ENCODE measurements around the gene PHACTR4. TPM values are rescaled to one million over a fixed set of nuclear protein-coding genes. Genes with fewer than 3 reads are reported as not detected.
"Not testable (repeated sequence)": the region's sequence is repeated elsewhere in the genome, so short reads cannot be mapped to it uniquely, and the experiment has no call there.

Gene PHACTR4
- total RNA-seq: 10 to 100 TPM; 29.0 to 34.9 TPM

- Mint-ChIP-seq H3K27ac (peak within 1 kb of the TSS; percentile 94), H3K36me3 (ENCODE audit: low read depth) (peaks cover 16% of the 10 kb centered on the region), H3K4me1 (peaks cover 32% of the 10 kb centered on the region), H3K27me3 (peaks cover 2% of the 10 kb centered on the region), H3K4me3 (peak within 1 kb of the TSS; percentile 85), H3K9me3 (no peaks in the 10 kb centered on the region)
- peak; percentile 81 for DNase-seq
- ChIA-PET POLR2A (interaction anchor here (0.7 kb wide), 1 partner anchor 163 kb away, joined by 5 read pairs; no protein-coding TSS in a partner anchor), CTCF (interaction anchor here (0.5 to 1.9 kb wide), 4 partner anchors 9 to 33 kb away, joined by 3 to 4 read pairs (median 3); no protein-coding TSS in a partner anchor)
Observed at GRCh38 chr1:28369371-28370238, at the start of gene PHACTR4. TSS of gene PHACTR4 (plus strand) at chr1:28369740. CDS start at chr1:28407448, 37,708 bp downstream.

GRCh38 chr1:28322194-28322593 lies 47.3 kb upstream of the PHACTR4 start:
- Mint-ChIP-seq H3K4me3 (no peak overlapping the region), H3K27me3 (peaks cover 5% of the 10 kb centered on the region), H3K27ac (no peak overlapping the region), H3K4me1 (peaks cover 6% of the 10 kb centered on the region), H3K36me3 (ENCODE audit: low read depth) (no peaks in the 10 kb centered on the region), H3K9me3 (no peaks in the 10 kb centered on the region)
- POLR2A ChIA-PET: interaction anchor here (0.6 kb wide), 1 partner anchor 73 kb away, joined by 3 read pairs; no protein-coding TSS in a partner anchor
- CTCF ChIA-PET: interaction anchor here (1.2 to 1.5 kb wide), 3 partner anchors 9 to 293 kb away, joined by 3 read pairs; no protein-coding TSS in a partner anchor
- DNase-seq: no peak

GRCh38 chr1:28323720-28324119 lies 45.8 kb upstream of the PHACTR4 start:
- no peak for DNase-seq
- H3K4me1 Mint-ChIP-seq: peaks cover 16% of the 10 kb centered on the region
- ChIA-PET POLR2A (no interaction called here), CTCF (no interaction called here)
- no peaks in the 10 kb centered on the region for H3K9me3 Mint-ChIP-seq
- H3K36me3 Mint-ChIP-seq (ENCODE audit: low read depth): no peaks in the 10 kb centered on the region
- H3K4me3 Mint-ChIP-seq: no peak overlapping the region
- H3K27ac Mint-ChIP-seq: no peak overlapping the region
- H3K27me3 Mint-ChIP-seq: peaks cover 5% of the 10 kb centered on the region

- CTCF ChIA-PET: interaction anchor here (1.0 to 1.5 kb wide), 2 partner anchors 20 to 78 kb away, joined by 3 read pairs; no protein-coding TSS in a partner anchor
- no peaks in the 10 kb centered on the region for H3K9me3 Mint-ChIP-seq
- peaks cover under 1% of the 10 kb centered on the region for H3K27me3 Mint-ChIP-seq
- H3K4me3 Mint-ChIP-seq: no peak overlapping the region
- no peak overlapping the region for H3K27ac Mint-ChIP-seq
- H3K4me1 Mint-ChIP-seq: peaks cover 28% of the 10 kb centered on the region
- POLR2A ChIA-PET: no interaction called here
- peaks cover 12% of the 10 kb centered on the region for H3K36me3 Mint-ChIP-seq (ENCODE audit: low read depth)
- DNase-seq: no peak
Observed at GRCh38 chr1:28326515-28326914, 43.0 kb upstream of the PHACTR4 start.

- Mint-ChIP-seq H3K27ac (peak overlapping the region; percentile 6), H3K4me3 (no peak overlapping the region), H3K9me3 (no peaks in the 10 kb centered on the region), H3K36me3 (ENCODE audit: low read depth) (peaks cover 16% of the 10 kb centered on the region), H3K27me3 (no peaks in the 10 kb centered on the region), H3K4me1 (peaks cover 31% of the 10 kb centered on the region)
- ChIA-PET CTCF (interaction anchor here (0.8 to 1.5 kb wide), 2 partner anchors 79 to 82 kb away, joined by 3 read pairs; no protein-coding TSS in a partner anchor), POLR2A (no interaction called here)
- DNase-seq: no peak
Observed at GRCh38 chr1:28326984-28327383, 42.6 kb upstream of the PHACTR4 start.

GRCh38 chr1:28327431-28327830 lies 42.1 kb upstream of the PHACTR4 start:
- not testable (repeated sequence) for H3K9me3 Mint-ChIP-seq
- H3K27ac Mint-ChIP-seq: peak overlapping the region; percentile 96
- POLR2A ChIA-PET: interaction anchor here (1.6 kb wide), 1 partner anchor 254 kb away, joined by 4 read pairs; no protein-coding TSS in a partner anchor

GRCh38 chr1:28328228-28328648 lies 41.3 kb upstream of the PHACTR4 start:
- H3K9me3 Mint-ChIP-seq: no peaks in the 10 kb centered on the region
- H3K4me1 Mint-ChIP-seq: peaks cover 43% of the 10 kb centered on the region
- ChIA-PET CTCF (interaction anchor here (0.6 to 1.7 kb wide), 7 partner anchors 15 to 80 kb away, joined by 3 to 9 read pairs (median 3); no protein-coding TSS in a partner anchor), POLR2A (interaction anchor here (0.6 to 1.6 kb wide), 2 partner anchors 12 to 254 kb away, joined by 3 to 4 read pairs; no protein-coding TSS in a partner anchor)
- H3K4me3 Mint-ChIP-seq: peak overlapping the region; percentile 84
- DNase-seq: no peak
- peak overlapping the region; percentile 96 for H3K27ac Mint-ChIP-seq
- no peaks in the 10 kb centered on the region for H3K27me3 Mint-ChIP-seq
- peaks cover 28% of the 10 kb centered on the region for H3K36me3 Mint-ChIP-seq (ENCODE audit: low read depth)

More at GRCh38 chr1:28327431-28327830, 42.1 kb upstream of the PHACTR4 start:
- CTCF ChIA-PET: interaction anchor here (0.8 to 1.5 kb wide), 2 partner anchors 79 to 82 kb away, joined by 3 read pairs; no protein-coding TSS in a partner anchor
- peaks cover 35% of the 10 kb centered on the region for H3K4me1 Mint-ChIP-seq
- DNase-seq, H3K27me3 Mint-ChIP-seq: not testable (repeated sequence)
- peak overlapping the region; percentile 84 for H3K4me3 Mint-ChIP-seq
- peaks cover 20% of the 10 kb centered on the region for H3K36me3 Mint-ChIP-seq (ENCODE audit: low read depth)

GRCh38 chr1:28329395-28330153 lies 40.0 kb upstream of the PHACTR4 start:
- H3K36me3 Mint-ChIP-seq (ENCODE audit: low read depth): peaks cover 36% of the 10 kb centered on the region
- H3K9me3 Mint-ChIP-seq: no peaks in the 10 kb centered on the region
- DNase-seq: peak; percentile 48
- ChIA-PET POLR2A (interaction anchor here (0.5 to 0.6 kb wide), 2 partner anchors 22 to 133 kb away, joined by 3 read pairs; no protein-coding TSS in a partner anchor), CTCF (interaction anchor here (0.6 to 1.7 kb wide), 9 partner anchors 14 to 244 kb away, joined by 3 to 9 read pairs (median 3); no protein-coding TSS in a partner anchor)
- H3K4me1 Mint-ChIP-seq: peaks cover 44% of the 10 kb centered on the region
- peak overlapping the region; percentile 96 for H3K27ac Mint-ChIP-seq
- peak overlapping the region; percentile 84 for H3K4me3 Mint-ChIP-seq
- no peaks in the 10 kb centered on the region for H3K27me3 Mint-ChIP-seq

GRCh38 chr1:28338897-28339296 lies 30.6 kb upstream of the PHACTR4 start:
- Mint-ChIP-seq H3K36me3 (ENCODE audit: low read depth) (peaks cover 8% of the 10 kb centered on the region), H3K27me3 (no peaks in the 10 kb centered on the region), H3K4me3 (no peak overlapping the region), H3K9me3 (no peaks in the 10 kb centered on the region), H3K4me1 (no peaks in the 10 kb centered on the region), H3K27ac (no peak overlapping the region)
- DNase-seq: no peak
- CTCF ChIA-PET: interaction anchor here (1.0 to 1.1 kb wide), 2 partner anchors 21 to 40 kb away, joined by 3 read pairs; no protein-coding TSS in a partner anchor
- POLR2A ChIA-PET: no interaction called here

- ChIA-PET CTCF (interaction anchor here (1.1 kb wide), 1 partner anchor 41 kb away, joined by 3 read pairs; no protein-coding TSS in a partner anchor), POLR2A (no interaction called here)
- Mint-ChIP-seq H3K27ac (no peak overlapping the region), H3K36me3 (ENCODE audit: low read depth) (peaks cover 3% of the 10 kb centered on the region), H3K4me1 (no peaks in the 10 kb centered on the region), H3K9me3 (no peaks in the 10 kb centered on the region), H3K27me3 (no peaks in the 10 kb centered on the region), H3K4me3 (no peak overlapping the region)
- no peak for DNase-seq
Observed at GRCh38 chr1:28339551-28339950, 30.0 kb upstream of the PHACTR4 start.

- Mint-ChIP-seq H3K9me3 (no peaks in the 10 kb centered on the region), H3K36me3 (ENCODE audit: low read depth) (peaks cover 3% of the 10 kb centered on the region), H3K4me3 (no peak overlapping the region), H3K4me1 (no peaks in the 10 kb centered on the region), H3K27me3 (no peaks in the 10 kb centered on the region), H3K27ac (no peak overlapping the region)
- ChIA-PET CTCF (interaction anchor here (0.8 to 0.9 kb wide), 2 partner anchors 13 to 19 kb away, joined by 3 to 5 read pairs; no protein-coding TSS in a partner anchor), POLR2A (interaction anchor here (1.0 kb wide), 1 partner anchor 12 kb away, joined by 3 read pairs; the partner anchor contains the start of gene MED18)
- DNase-seq: no peak
Observed at GRCh38 chr1:28340221-28340974, 29.1 kb upstream of the PHACTR4 start.
